Right ventricle myocardium superior (tissue), 1 donor: ENCODE data around the gene SKA1. TPM values are rescaled to one million over a fixed set of nuclear protein-coding genes. Genes with fewer than 3 reads are reported as not detected.
A peak's percentile ranks its signal among the peaks of the same experiment; 100 is the strongest.

Experiments
- ATAC-seq: fragments of 200-7000 bp; cut with Tn5 transposase; one replicate; pipeline ENCODE4 v1.9.1; 2020; ENCODE audit warnings: mild to moderate bottlenecking; ENCODE audit not compliant: poor library complexity
- DNase-seq: peaks from one replicate; pipeline ENCODE4 v3.0.0-alpha.2; 2020
- intact Hi-C: fragments of 100-400 bp; cut with DNase I; formaldehyde crosslinking; loops from one replicate; pipeline ENCODE4 v1.11.2; 2022
- long read RNA-seq: library from polyadenylated mRNA; unstranded; transcript quantifications from one replicate; pipeline ENCODE4 v2.0.0, GENCODE V29; 2021
- total RNA-seq: library from RNA; stranded (reverse); fragmentation: NEBNext Ultra II Directional; extraction: Animal tissue kit (Norgen Biotek cat#: 25700); gene quantifications from one replicate; pipeline ENCODE4 v1.2.1, GENCODE V29; 2021
- donor health status: DM: no; HTN: yes; CAD: no; lungs with severe emphysema.

The SKA1 gene
- 0.65 TPM for total RNA-seq
- long read RNA-seq: 0 reads

- DNase-seq: peak; percentile 95
- intact Hi-C loops: no loop called here
- peak; percentile 100 for ATAC-seq
Measured at GRCh38 chr18:50374753-50375391, at the start of gene SKA1. Gene SKA1 (plus strand): TSS chr18:50375046. CDS start chr18:50375831, 785 bp downstream.

GRCh38 chr18:50327983-50328382, 46.9 kb upstream of the SKA1 start:
- ATAC-seq (no peak), DNase-seq (no peak)
- intact Hi-C loops: no loop called here

- ATAC-seq: no peak
- intact Hi-C loops: no loop called here
- no peak for DNase-seq
Measured at GRCh38 chr18:50330176-50330575, 44.7 kb upstream of the SKA1 start.

- no peak for ATAC-seq
- intact Hi-C loops: no loop called here
- no peak for DNase-seq
Measured at GRCh38 chr18:50331691-50332090, 43.2 kb upstream of the SKA1 start.

GRCh38 chr18:50334546-50335152, 40.2 kb upstream of the SKA1 start:
- intact Hi-C loops: no loop called here
- ATAC-seq: no peak
- DNase-seq: no peak

- no peak for DNase-seq
- intact Hi-C loops: no loop called here
Measured at GRCh38 chr18:50338122-50338521, 36.7 kb upstream of the SKA1 start.

GRCh38 chr18:50338715-50339114, 36.1 kb upstream of the SKA1 start:
- DNase-seq: no peak
- intact Hi-C loops: no loop called here
- ATAC-seq: no peak

More at GRCh38 chr18:50338122-50338521, 36.7 kb upstream of the SKA1 start:
- ATAC-seq: no peak

GRCh38 chr18:50340078-50340477, 34.8 kb upstream of the SKA1 start:
- DNase-seq: no peak
- no peak for ATAC-seq

GRCh38 chr18:50341443-50341842, 33.4 kb upstream of the SKA1 start:
- intact Hi-C loops: no loop called here
- no peak for DNase-seq
- no peak for ATAC-seq

More at GRCh38 chr18:50340078-50340477, 34.8 kb upstream of the SKA1 start:
- intact Hi-C loops: no loop called here

GRCh38 chr18:50350699-50351098, 24.1 kb upstream of the SKA1 start:
- ATAC-seq (no peak), DNase-seq (no peak)
- intact Hi-C loops: no loop called here

- ATAC-seq: peak; percentile 40
- intact Hi-C loops: loop anchor here (5.0 kb wide), 1 partner anchor 139 kb away; no protein-coding TSS in a partner anchor
Measured at GRCh38 chr18:50356036-50356945, 18.6 kb upstream of the SKA1 start.

GRCh38 chr18:50358844-50359243, 16.0 kb upstream of the SKA1 start:
- DNase-seq: no peak
- intact Hi-C loops: loop anchor here (5.0 kb wide), 1 partner anchor 142 kb away; no protein-coding TSS in a partner anchor
- no peak for ATAC-seq

More at GRCh38 chr18:50356036-50356945, 18.6 kb upstream of the SKA1 start:
- DNase-seq: no peak

- DNase-seq (no peak), ATAC-seq (peak; percentile 61)
- intact Hi-C loops: loop anchor here (5.0 kb wide), 1 partner anchor 143 kb away; no protein-coding TSS in a partner anchor
Measured at GRCh38 chr18:50359806-50360205, 15.0 kb upstream of the SKA1 start.

GRCh38 chr18:50360611-50361010, 14.2 kb upstream of the SKA1 start:
- DNase-seq (no peak), ATAC-seq (no peak)
- intact Hi-C loops: no loop called here

- DNase-seq (no peak), ATAC-seq (no peak)
- intact Hi-C loops: no loop called here
Measured at GRCh38 chr18:50369672-50370071, 5.2 kb upstream of the SKA1 start.

- intact Hi-C loops: no loop called here
- no peak for ATAC-seq
- no peak for DNase-seq
Measured at GRCh38 chr18:50372743-50373142, 2.1 kb upstream of the SKA1 start.

GRCh38 chr18:50373561-50374219, 1.2 kb upstream of the SKA1 start:
- peak; percentile 6 for ATAC-seq
- intact Hi-C loops: no loop called here
- DNase-seq: no peak

- intact Hi-C loops: no loop called here
- no peak for ATAC-seq
- no peak for DNase-seq
Measured at GRCh38 chr18:50374220-50374752, 560 bp upstream of the SKA1 start.
